SK-N-MC (cell line): Measurements from ENCODE around the gene NUDCD2.
"Not testable (repeated sequence)": the region's sequence is repeated elsewhere in the genome, so short reads cannot be mapped to it uniquely, and the experiment has no call there.

ENCODE experiments used
- DNase-seq: peaks from one replicate; pipeline ENCODE4 v3.0.0-alpha.2; 2011; ENCODE audit warnings: low read depth, low spot score
- H3K27ac ChIP-seq: fragments of 200-600 bp; sonication (generic); 2 replicates; pipeline ENCODE4 v1.5.1; 2016; ENCODE audit warnings: mixed run types
- H3K36me3 ChIP-seq: fragments of 200-600 bp; sonication (generic); 2 replicates; pipeline ENCODE4 v1.6.1; 2017; ENCODE audit warnings: antibody characterized with exemption, low read length, mixed read lengths; ENCODE audit not compliant: insufficient read depth
- H3K4me3 ChIP-seq: fragments of 200-600 bp; sonication (generic); 2 replicates; pipeline ENCODE4 v1.5.1; 2016
- H3K9ac ChIP-seq: fragments of 200-600 bp; sonication (generic); 2 replicates; pipeline ENCODE4 v1.8.0; 2017; ENCODE audit warnings: mixed run types, mixed read lengths; ENCODE audit not compliant: insufficient read length
- H3K9me3 ChIP-seq: fragments of 200-600 bp; sonication (generic); 2 replicates; pipeline ENCODE4 v1.6.1; 2017; ENCODE audit warnings: low read depth, mild to moderate bottlenecking, antibody characterized with exemption, low read length, moderate library complexity, mixed read lengths
- EZH2 ChIP-seq: fragments of 200-600 bp; sonication (generic); IDR thresholded peaks from one replicate; pipeline ENCODE4 v1.6.1; 2017; ENCODE audit warnings: antibody characterized with exemption
- FOXP2 ChIP-seq: optimal IDR thresholded peaks from 2 replicates; pipeline ENCODE3; 2011; ENCODE audit warnings: mild to moderate bottlenecking, moderate library complexity; ENCODE audit not compliant: insufficient read depth; ENCODE audit errors: extremely low read length, control extremely low read depth
- POLR2AphosphoS5 ChIP-seq: IDR thresholded peaks from 2 replicates; pipeline ENCODE4 v1.6.1; 2012; ENCODE audit warnings: mild to moderate bottlenecking, low read depth, low read length, borderline replicate concordance

The NUDCD2 gene

DNA sequence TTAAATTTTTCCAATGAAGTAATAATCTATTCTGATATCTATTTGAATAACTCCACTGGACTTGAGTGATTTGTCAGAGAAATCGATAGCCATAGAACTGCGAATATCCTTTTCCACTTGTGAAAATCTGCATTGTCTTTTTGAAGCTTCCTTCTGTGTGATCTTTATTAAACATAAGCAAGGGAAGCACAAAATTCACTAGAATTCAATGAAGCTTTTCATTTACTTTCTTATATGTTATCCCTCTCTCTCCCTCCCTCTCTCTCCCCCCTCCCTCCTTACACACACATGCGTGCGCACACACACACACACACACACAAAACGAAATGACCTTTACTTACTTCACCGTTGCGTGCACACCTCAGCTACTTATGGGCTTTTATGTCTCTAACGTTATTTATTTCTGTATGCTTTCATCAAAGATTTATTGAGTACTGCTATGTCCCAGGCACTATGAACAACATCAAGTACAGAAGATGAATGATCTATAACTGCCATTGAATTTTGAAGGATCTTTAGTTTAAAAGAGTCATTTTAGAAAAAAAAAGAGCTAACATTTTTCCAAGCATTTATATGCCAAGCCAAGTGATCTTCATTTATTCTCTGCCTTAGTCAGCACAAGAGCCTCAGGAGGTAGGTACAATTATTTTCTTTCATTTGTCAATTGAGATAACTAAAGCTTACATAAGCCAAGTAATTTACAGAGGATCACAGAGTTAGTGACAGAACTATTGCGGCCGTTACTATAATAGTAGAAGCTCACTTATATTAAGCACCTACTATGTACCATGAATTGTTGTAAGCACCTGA is 55.3 kb downstream of the NUDCD2 start:
- DNase-seq = no peak
- TF ChIP-seq POLR2AphosphoS5 (no peak), EZH2 (no peak), FOXP2 (no peak)
- no peaks in the 10 kb centered on the region for H3K36me3 ChIP-seq
- H3K9me3 ChIP-seq = no peaks in the 10 kb centered on the region
- H3K9ac ChIP-seq = no peak overlapping the region
- no peak overlapping the region for H3K4me3 ChIP-seq
- H3K27ac ChIP-seq = no peak overlapping the region

DNA sequence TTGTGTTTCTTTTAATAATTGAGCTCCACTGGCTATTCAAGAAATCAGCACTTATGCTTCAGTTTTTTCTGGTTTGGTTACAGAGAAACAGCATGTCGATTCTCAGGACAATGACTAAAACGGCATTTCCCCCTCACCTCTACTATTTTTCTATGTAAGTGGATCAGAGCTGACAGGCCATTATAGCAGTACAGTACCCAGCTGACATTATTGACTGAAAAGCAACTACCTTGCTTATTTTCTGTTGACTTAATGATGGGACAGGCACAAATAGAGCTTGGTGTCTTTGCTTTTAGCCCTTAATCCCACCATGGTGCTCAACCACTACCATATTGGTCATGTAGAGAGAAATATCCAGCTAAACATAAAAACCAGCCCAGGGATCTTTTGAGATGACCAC is 57.9 kb downstream of the NUDCD2 start:
- no peak for DNase-seq
- no peaks in the 10 kb centered on the region for H3K36me3 ChIP-seq
- no peak for TF ChIP-seq EZH2
- no peak for TF ChIP-seq FOXP2
- TF ChIP-seq POLR2AphosphoS5 = no peak

GRCh38 chr5:163401271-163401670 is 58.6 kb downstream of the NUDCD2 start:
- H3K9ac ChIP-seq = no peak overlapping the region
- no peak overlapping the region for H3K4me3 ChIP-seq
- H3K36me3 ChIP-seq = no peaks in the 10 kb centered on the region
- H3K27ac ChIP-seq = no peak overlapping the region
- no peaks in the 10 kb centered on the region for H3K9me3 ChIP-seq
- TF ChIP-seq EZH2 (no peak), FOXP2 (no peak), POLR2AphosphoS5 (no peak)
- no peak for DNase-seq

More for the DNA sequence above, 57.9 kb downstream of the NUDCD2 start:
- H3K4me3 ChIP-seq = no peak overlapping the region
- H3K27ac ChIP-seq = no peak overlapping the region
- no peak overlapping the region for H3K9ac ChIP-seq
- no peaks in the 10 kb centered on the region for H3K9me3 ChIP-seq

- no peak for DNase-seq
- Histone ChIP-seq H3K4me3 (no peak overlapping the region), H3K36me3 (no peaks in the 10 kb centered on the region), H3K27ac (no peak overlapping the region), H3K9ac (no peak overlapping the region), H3K9me3 (no peaks in the 10 kb centered on the region)
- TF ChIP-seq EZH2 = no peak
- no peak for TF ChIP-seq POLR2AphosphoS5
- TF ChIP-seq FOXP2 = no peak
Measured at GRCh38 chr5:163399923-163400322, 60.0 kb downstream of the NUDCD2 start.

DNA sequence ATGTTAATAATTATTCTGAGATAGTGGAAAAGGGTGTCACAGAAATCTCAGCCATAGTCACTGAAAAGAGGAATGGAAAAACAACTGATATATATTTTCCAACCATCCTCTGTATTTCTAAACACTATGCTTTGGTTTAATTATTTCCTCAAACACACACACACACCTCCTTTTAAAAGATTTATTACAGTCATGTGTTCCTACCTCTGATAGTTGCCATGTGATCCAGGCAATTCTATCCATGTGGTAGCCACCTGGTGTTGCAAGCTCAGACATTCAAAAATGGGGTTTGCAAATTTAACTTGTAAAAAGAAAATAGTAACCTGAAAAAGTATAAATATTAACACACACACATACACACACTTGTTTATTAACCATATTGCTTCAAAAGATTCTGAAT is 62.5 kb downstream of the NUDCD2 start:
- TF ChIP-seq EZH2 (no peak), FOXP2 (no peak), POLR2AphosphoS5 (no peak)
- Histone ChIP-seq H3K4me3 (no peak overlapping the region), H3K9ac (no peak overlapping the region), H3K27ac (no peak overlapping the region), H3K9me3 (no peaks in the 10 kb centered on the region), H3K36me3 (no peaks in the 10 kb centered on the region)
- DNase-seq = no peak

GRCh38 chr5:163396818-163397340 is 63.0 kb downstream of the NUDCD2 start:
- not testable (repeated sequence) for H3K9ac ChIP-seq, H3K27ac ChIP-seq, H3K9me3 ChIP-seq, H3K36me3 ChIP-seq, H3K4me3 ChIP-seq, DNase-seq
